Effector CD8-positive, alpha-beta T cell (primary cell): ENCODE measurements around the gene PMM2.
"Not testable (repeated sequence)": the region's sequence is repeated elsewhere in the genome, so short reads cannot be mapped to it uniquely, and the experiment has no call there.

Experiments used
- DNase-seq: peaks from one replicate; lab custom pipeline; 2025; lab: John Stamatoyannopoulos, UW

PMM2 gene

DNA sequence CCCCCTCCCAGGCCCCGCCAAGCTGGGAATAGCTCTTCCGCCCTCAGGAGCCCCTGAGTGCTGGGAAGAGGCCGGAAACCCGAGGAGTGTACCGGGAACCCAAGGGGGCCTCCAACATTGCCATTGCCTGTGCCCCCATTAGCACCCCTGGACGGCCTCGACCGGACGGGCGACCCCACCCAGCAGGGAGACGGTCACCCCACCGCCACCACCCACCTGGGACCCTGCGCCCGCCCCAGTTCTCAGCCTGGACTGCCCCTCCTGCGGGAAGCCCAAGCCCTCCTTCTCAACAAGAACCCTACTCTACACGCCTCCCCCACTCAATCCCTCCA is 69.2 kb downstream of the PMM2 start:
- DNase-seq: no peak

DNA sequence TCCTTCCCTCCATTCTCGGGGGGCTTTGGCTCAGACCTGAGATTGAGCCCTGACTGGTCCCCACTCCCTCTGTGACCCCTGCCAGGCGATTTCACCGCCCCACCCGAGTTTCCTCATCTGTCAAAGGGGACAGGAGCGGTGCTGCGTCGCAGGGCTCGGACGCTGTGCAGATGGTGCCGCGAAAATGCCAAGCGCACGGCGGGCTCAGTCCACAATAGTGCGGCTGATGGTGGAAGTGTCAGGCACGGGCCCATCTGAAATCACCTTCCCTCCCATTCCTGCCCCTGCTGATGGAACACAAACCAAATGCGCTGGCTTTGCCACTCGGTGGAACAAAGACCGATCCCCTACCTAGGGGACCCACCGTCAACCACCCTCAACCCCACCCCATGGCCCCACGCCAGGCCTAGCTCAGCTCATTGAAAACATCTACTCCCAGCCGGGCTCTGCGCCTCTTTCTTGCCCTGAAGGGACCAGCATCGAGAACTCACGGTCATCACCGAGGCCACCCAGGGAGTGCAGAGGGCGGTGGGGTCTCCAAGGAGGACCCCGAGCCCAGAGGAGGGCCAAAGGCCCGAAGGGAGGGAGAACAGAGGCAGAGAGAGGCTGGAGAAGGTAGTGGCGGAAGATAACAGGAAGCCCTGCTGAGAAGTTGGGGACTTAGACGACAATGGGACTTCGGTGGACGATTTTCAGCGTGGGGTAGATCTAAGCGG is 69.7 kb downstream of the PMM2 start:
- no peak for DNase-seq

DNA sequence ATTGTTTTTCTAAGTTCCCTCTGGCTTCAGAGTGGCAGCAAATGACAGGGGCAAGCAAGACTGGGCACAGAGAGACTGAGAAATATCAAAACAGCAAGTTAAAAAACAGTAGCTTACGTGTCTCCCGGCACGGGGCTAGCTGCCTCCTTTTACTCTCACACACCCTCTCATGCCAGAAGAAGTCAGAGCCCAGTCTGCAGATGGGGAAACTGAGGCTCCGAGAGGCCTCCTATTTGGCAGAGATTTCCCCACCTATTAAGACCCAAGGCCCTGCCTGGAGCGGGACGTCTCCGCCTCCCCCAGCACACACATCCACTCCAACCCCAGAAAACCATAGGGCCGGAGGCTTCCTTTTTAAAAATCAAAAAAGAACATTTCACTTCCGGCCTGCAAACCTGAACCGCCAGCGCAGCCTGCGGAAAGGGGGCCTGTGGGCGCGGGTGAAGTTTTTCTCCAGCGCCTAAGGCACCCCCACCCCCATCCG is 70.3 kb downstream of the PMM2 start:
- no peak for DNase-seq

DNA sequence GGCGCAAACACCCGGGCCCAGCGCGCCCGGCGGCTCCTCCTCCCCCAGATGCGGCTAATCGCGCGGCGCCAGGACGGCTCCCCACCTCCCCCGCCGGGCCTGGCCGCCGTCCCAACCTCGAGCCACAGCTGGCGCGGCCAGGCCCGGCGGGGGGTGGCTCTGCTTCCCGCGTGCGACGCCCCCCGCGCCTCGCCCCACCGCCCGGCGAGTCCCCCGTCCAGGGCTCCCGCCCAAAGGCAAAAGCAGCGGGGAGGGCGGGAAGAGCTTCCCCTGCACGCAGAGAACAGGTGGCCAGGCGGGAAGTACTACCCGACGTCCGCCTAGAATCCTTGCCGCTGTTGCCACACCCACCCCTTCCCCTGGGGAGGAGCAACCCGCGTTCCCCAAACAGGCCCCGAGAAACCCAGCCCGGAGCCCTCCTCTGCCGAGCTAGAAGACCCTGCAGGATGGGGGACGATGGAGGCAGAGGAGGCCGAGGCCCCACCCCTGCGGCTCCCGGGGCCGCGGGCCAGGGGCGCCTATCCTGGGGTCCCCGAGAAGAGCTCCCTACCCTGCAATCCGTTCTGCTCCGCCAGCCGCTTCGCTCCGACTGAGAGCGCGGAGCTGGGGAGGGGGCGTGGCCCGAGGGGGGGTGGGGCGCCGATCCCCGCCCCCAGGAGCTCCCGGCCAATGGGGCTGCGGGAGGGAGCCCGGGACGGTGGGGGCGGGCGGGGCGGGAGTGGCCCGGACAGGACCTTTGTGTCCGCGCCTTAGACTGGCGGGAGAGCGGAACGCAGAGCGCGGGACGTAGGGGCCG is 71.0 kb downstream of the PMM2 start, which contains the start of gene CARHSP1:
Gene CARHSP1 (minus strand): TSS at position 591 of the 796 bp plus-strand sequence. CDS start 9,678 bp downstream, outside the sequence.
- DNase-seq: peak; percentile 77

DNA sequence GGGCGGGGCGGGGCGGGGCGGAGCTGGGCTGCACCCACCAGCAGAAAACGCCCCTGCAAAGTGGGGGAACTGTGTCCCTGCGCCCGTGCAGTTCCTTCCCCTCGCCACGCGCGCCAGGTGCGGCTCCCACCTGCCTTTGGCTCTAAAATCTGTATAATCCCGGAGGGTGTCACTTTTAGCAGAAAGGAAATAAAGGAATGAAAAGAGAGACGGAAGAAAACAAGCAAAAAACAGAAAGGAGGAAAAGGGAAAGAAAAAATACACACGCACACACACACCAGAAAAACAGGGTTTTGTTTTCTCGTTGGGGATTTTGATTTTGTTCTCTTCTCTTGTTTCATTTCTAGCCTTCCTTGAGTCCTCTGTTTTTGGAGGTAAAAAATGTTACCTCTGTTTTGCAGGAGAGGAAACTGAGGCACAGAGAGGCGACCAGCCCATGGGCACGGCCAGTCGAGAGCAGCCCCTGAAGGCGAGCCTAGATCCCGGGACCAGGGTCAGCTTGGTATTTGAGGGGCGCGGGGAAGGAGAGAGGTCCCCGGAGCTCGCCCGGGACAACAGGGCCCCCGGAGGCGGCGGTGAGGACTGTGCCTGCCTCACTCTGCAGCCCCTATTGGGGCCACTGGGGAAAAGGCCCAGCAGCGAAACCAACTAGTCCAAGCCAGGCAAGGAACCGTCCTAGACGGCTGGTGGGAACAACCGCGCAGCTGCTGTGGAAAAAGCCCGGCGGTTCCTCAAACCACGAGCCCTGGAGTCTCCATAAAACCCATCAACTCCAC is 71.8 kb downstream of the PMM2 start:
- DNase-seq: no peak

DNA sequence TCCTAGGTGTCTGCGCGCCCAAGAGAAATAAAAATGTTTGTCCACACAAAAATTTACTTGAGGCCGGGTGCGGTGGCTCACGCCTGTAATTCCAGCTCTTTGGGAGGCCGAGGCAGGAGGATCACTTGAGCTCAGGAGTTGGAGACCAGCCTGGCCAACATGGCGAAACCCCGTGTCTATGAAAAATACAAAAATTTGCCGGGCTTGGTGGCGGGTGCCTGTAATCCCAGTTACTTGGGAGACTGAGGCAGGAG is 72.3 kb downstream of the PMM2 start:
- DNase-seq: not testable (repeated sequence)

DNA sequence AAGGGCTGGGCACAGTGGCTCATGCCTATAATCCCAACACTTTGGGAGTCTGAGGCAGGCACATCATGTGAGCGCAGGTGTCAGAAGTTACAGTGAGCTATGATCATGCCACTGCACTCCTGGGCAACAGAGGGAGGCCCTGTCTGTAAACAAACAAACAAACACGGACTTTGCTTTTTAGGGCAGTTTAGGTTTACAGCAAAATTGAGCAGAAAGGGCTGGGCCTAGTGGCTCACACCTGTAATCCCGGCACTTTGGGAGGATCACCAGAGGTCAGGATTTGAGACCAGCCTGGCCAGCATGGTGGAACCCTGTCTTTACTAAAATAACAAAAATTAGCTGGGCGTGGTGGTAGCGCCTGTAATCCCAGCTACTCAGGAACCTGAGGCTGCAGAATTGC is 74.4 kb downstream of the PMM2 start:
- no peak for DNase-seq

DNA sequence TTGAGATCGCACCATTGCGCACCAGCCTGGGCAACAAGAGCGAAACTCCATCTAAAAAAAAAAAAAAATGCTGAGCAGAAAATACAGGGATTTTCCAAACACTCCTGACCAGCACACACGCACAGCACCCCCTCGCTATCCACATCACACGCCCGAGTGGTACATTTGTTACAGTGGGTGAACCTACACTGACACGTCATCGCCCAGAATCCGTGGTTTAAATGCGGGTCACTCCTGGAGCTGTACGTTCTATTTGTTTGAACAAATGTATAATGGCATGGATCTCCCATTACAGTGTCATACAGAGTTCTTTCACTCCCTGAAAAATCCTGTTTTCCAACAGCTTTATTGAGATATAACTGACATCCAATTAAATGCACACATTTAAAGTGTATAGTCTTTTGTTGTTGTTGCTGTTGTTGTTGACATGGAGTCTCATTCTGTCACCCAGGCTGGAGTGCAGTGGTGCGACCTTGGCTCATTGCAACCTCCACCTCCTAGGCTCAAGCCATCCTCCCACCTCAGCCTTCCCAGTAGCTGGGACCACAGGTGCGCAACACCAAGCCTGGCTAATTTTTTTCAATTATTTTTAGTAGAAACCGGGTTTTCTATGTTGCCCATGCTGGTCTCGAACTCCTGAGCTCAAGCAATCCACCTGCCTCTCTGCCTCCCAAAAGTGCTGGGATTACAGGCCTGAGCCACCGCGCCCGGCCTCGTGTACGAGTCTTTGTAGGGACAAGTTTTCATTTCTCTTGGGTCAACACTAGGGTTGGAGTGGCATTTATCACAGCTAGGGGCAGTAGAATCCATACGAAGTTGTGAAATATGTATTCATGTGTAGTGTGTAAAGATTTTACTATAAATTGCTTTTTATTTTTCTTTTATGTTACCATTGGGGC is 75.6 kb downstream of the PMM2 start:
- DNase-seq: no peak

DNA sequence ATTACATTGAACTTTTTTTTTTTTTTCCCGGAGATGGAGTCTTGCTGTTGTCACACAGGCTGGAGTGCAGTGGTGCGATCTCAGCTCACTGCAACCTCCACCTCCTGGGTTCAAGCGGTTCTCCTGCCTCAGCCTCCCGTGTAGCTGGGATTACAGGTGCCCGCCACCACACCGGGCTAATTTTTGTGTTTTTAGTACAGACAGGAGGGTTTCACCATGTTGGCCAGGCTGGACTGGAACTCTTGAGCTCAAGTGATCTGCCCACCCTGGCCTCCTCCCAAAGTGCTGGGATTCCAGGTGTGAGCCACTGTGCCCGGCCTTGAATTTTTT is 76.2 kb downstream of the PMM2 start:
- DNase-seq: not testable (repeated sequence)

DNA sequence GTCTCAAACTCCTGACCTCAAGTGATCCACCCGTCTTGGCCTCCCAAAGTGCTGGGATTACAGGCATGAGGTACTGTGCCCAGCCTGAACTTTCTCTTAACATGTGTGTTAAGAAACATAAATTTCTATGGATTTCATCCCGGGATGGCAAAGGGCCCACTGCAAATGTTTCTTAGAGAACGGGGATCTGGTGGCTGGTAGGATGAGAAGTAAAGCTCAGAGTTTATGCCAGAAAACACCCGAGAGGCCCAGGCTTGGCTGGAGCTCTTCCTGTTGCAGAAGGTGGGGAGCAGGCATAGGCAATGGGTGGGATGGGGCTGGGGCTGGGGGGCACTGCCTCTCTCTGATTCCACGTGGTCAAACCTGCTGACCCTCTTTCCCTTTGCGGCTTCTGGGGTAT is 76.7 kb downstream of the PMM2 start:
- no peak for DNase-seq

DNA sequence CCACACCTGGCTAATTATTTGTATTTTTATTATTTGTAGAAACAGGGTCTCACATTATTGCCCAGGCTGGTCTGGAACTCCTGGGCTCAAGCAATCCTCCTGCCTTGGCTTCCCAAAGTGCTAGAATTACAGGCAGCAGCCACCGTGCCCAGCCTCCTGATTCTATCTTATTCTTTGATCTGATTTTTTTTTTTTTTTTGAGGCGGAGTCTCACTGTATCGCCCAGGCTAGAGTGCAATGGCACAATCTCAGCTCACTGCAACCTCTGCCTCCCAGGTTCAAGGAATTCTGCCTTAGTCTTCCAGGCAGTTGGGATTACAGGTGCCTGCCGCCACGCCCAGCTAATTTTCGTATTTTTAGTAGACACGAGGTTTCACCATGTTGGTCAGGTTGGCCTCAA is 77.7 kb downstream of the PMM2 start:
- DNase-seq: not testable (repeated sequence)

DNA sequence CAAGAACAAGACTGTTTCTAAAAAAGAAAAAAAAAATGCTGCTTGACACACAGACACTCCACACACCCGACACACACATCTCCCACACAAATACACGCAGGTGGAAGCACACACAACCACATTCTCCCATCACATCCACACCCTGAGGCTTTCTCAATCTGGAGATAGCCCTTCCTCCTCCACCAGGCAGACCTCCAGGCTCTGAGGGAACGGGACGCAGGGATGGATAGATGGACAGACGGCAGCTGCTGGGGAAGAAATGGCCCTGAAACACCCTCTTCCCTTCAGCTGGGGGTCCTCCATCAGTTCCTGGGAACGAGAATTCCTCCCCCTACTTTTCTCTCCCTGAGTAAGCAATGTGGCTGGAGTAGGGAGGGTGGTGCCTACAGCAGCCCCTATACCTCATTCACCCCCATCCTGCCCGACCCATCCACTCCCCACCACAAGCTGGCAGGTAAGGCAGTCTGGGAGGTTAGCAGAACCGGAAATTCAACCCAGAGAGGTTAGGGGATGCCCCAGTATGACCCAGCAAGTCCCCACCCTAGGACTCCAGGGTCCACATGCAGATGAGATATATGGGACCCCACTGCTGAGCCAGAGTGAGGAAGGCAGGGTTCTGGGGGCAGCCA is 80.4 kb downstream of the PMM2 start:
- no peak for DNase-seq

DNA sequence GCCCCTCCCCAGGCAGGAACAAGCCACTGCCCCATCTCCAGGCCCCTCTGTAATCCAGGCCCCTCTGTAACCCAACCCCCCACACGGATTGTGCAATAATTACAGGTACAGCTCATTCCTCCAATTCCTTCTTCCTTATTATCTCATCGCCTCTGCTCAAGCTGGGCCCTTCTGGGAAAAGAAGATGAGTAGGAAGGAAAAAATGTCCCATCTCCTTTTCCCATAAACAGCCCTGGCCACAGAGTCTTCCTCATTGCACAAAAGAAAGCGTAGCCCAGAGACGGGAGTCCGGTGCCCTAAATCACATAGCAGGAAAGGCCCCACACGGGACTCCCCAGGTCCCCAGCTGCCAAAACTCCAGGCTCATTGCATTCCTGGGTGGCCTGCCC is 80.9 kb downstream of the PMM2 start:
- DNase-seq: no peak

DNA sequence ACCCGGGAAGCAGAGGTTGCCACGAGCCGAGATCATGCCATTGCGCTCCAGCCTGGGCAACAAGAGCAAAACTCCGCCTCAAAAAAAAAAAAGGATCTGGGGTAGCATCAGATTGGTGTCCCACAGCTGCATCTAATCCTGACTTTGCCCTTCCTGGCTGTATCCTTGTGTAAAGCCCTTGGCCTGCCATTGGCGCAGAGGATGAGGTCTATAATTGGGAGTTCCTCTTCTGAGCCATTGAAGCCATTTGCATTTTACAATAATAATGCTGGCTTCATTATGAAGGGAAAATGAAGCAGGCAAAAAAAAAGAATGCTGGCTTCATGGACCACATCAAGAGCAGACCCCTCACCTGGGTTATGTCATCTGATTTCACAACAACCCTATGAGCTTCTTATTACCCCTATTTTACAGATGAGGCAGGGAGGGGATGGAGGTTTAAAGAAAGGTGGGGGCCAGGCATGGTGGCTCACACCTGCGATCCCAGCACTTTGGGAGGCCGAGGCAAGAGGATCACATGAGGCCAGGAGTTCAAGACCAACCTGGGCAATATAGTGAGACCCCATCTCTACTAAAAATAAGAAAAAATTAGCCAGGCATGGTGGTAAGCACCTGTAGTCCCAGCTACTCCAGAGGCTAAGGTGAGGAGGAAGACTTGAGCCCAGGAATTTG is 83.3 kb downstream of the PMM2 start:
- no peak for DNase-seq

DNA sequence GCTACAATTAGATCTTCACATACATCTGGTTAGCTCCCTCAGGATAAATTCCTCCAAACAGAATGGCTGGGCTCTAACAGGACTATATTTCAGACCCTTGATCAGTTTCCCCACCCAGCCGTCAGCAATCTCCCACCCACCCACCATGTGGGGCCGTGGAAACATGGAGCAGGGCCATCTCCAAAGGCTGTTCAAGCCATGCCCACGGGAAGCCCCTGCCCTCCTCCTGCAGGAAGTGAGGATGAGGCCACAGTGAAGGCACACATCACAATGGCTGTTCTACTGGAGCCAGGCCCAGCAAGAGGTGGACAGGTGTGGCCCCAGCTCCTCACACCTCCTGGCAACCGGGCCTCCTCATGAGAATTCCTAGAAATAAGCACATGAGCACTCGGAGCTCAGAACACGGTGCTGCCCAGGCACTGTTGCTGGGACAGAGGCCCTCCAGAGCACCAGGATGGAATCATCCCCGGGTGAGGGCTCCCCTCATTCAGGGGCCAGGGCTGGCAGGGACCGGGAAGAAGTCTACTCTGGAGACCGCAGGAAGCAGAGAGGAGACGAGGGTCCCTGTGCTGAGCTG is 84.5 kb downstream of the PMM2 start, which contains the start of gene LITAFD:
Gene LITAFD (plus strand): TSS at position 311 of the 577 bp plus-strand sequence. CDS start 2,005 bp downstream, outside the sequence.
- no peak for DNase-seq

DNA sequence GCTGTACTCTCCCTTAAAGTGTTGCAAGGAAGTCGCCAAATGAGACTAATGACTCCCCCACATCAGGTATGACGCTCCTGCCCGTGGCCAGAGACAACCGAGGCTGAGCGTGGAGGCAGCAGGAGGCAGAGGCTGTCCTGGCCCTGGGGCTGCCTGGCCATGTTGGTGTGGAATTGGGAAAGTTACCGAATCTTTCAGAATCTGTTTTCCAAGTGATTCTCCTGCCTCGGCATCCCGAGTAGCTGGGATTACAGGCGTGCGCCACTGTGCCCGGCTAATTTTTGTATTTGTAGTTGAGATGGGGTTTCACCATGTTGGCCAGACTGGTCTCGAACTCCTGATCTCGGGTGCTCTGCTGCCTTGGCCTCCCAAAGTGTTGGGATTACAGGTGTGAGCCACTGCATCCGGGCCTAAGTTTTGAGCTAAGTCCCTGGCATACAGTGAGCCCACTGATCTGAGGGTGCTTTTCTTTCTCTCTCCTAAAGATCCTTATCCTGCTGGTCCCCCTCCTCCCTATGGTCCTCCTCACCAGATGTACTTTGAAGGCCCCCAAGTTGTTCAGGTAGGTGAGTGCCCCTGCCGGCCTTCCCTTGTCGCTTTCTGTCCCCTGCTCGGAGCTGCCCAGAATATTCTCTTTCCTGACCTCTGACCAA is 85.2 kb downstream of the PMM2 start:
- DNase-seq: no peak

DNA sequence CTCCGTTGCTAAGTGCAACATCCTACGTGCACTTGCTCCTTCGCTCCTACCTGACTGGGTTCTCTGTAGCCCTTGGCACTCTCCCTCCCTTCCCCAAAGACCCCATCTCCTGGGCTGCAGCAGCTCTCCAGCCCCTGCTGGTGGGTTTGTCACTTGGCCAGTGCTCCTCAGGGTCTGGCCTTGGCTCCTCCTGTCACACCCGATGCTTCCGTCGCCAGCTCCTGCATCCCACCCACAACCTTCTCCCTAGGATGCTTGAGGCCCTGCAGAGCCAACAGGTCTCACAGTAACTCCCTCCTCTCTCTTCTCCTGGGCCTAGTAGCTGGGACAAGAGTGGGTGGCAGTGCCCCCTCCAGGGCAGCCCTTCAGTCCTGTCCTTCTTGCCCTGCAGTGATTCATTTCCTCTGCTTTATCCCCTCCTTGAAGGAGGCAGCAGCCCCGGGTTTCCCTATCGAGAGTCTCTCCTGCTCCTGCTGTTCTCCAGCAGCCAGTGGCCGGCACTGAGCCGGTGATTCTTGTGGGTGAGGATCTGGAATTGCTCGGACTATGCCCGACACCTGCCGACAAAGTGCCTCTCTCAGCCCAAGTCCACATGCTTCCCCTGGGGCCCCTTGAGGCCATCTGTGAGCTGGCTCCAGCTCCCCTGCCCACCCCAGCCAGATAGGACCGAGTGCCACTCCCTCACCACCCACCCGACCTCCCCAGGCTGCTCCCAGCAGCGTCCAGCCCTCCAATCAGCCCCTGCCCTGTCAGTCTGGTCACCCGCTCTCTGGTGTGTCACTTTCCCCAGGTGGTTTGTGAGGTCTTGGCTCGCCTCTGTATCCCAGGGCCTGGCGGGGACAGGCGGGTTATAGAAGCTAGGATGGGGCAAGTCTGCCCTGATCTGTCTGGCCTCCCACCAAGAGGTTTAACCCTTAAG is 88.3 kb downstream of the PMM2 start:
- DNase-seq: no peak

DNA sequence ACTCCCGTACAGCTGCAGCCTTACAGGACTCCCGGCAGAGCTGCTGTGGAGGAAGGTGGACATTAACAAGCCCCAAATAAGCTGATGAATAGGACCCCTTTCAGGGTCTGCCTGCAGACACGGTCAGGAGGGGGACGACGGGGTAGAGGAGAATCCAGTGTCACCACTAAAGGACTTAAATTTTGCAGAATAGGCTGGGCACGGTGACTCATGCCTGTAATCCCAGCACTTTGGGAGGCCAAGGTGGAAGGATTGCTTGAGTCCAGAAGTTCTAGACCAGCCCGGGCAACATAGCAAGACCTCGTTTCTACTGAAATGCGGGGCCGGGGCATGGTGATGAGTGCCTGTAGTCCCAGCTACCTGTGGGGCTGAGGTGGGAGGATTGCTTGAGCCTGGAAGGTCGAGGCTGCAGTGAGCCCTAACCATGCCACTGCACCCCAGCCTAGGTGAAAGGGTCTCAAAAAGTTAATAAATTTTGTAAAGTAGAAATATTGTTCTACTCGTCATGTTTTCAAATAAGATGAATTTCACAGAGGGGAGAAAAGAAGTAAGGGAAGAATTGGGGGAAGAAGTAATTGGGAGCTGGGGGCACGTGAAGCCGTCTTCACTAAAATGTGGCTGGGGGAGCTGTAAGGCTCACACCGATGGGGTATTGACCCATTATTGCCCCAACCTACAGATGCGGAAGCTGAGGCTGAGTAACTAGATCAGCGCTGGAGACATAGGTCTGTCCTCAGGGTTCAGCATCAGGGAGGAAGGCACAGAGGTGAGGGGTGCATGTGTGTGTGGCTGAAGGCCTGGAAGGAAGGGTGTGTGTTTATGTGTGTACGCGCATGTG is 89.2 kb downstream of the PMM2 start:
- DNase-seq: no peak
